Left renal pelvis (tissue), 4 donors: ENCODE data around the gene ZNRF2. TPM values are rescaled to one million over a fixed set of nuclear protein-coding genes. Genes with fewer than 3 reads are reported as not detected.
"Not testable (repeated sequence)": the region's sequence is repeated elsewhere in the genome, so short reads cannot be mapped to it uniquely, and the experiment has no call there.

Experiments used
- DNase-seq, 4 donors: peaks; one replicate each; pipeline ENCODE4 v3.0.0-alpha.2; 2013; ENCODE audit warnings: low read depth in 4 of 4, low spot score in 3 of 4
- polyA plus RNA-seq, 4 donors: library from polyadenylated mRNA; unstranded; fragments of 120-200 nt; gene quantifications; one replicate each; pipeline ENCODE4 v1.2.1, GENCODE V29; 2013; ENCODE audit not compliant: insufficient read length in 4 of 4

Gene ZNRF2
- polyA plus RNA-seq, 4 donors, result 10.7 to 23.0 (median 16.9) TPM

- no peak for DNase-seq
These were observed 67.8 kb downstream of the ZNRF2 start for GRCh38 chr7:30352169-30352568.

GRCh38 chr7:30353532-30353931 lies 69.1 kb downstream of the ZNRF2 start:
- no peak for DNase-seq

- no peak for DNase-seq
These were observed 69.7 kb downstream of the ZNRF2 start for GRCh38 chr7:30353932-30354607.

- DNase-seq, result no peak
These were observed 70.4 kb downstream of the ZNRF2 start for GRCh38 chr7:30354791-30355190.

- no peak for DNase-seq
These were observed 75.6 kb downstream of the ZNRF2 start for GRCh38 chr7:30359957-30360356.

- DNase-seq, result no peak
These were observed 79.6 kb downstream of the ZNRF2 start for GRCh38 chr7:30363778-30364563.

- DNase-seq, result no peak
These were observed 80.4 kb downstream of the ZNRF2 start for GRCh38 chr7:30364773-30365172.

- no peak for DNase-seq
These were observed 81.2 kb downstream of the ZNRF2 start for GRCh38 chr7:30365621-30366020.

GRCh38 chr7:30366606-30367005 lies 82.2 kb downstream of the ZNRF2 start:
- no peak for DNase-seq

GRCh38 chr7:30367561-30367960 lies 83.2 kb downstream of the ZNRF2 start:
- DNase-seq, result no peak

- no peak for DNase-seq
These were observed 85.5 kb downstream of the ZNRF2 start for GRCh38 chr7:30369879-30370278.

GRCh38 chr7:30371321-30371720 lies 86.9 kb downstream of the ZNRF2 start:
- no peak for DNase-seq

GRCh38 chr7:30378275-30378674 lies 93.9 kb downstream of the ZNRF2 start:
- DNase-seq, result no peak

GRCh38 chr7:30379131-30379530 lies 94.7 kb downstream of the ZNRF2 start:
- DNase-seq, result no peak

GRCh38 chr7:30379741-30380140 lies 95.3 kb downstream of the ZNRF2 start:
- DNase-seq, result no peak

- DNase-seq, result no peak
These were observed 95.9 kb downstream of the ZNRF2 start for GRCh38 chr7:30380294-30380693.

GRCh38 chr7:30380824-30381223 lies 96.4 kb downstream of the ZNRF2 start:
- not testable (repeated sequence) for DNase-seq

GRCh38 chr7:30382607-30383006 lies 98.2 kb downstream of the ZNRF2 start:
- DNase-seq, result no peak

- no peak for DNase-seq
These were observed 105.4 kb downstream of the ZNRF2 start for GRCh38 chr7:30389791-30390190.

- DNase-seq, result no peak
These were observed 106.6 kb downstream of the ZNRF2 start for GRCh38 chr7:30390736-30391636.

GRCh38 chr7:30391806-30392205 lies 107.4 kb downstream of the ZNRF2 start:
- no peak for DNase-seq
